ENCODE measurements around the gene VPS36.

DNA sequence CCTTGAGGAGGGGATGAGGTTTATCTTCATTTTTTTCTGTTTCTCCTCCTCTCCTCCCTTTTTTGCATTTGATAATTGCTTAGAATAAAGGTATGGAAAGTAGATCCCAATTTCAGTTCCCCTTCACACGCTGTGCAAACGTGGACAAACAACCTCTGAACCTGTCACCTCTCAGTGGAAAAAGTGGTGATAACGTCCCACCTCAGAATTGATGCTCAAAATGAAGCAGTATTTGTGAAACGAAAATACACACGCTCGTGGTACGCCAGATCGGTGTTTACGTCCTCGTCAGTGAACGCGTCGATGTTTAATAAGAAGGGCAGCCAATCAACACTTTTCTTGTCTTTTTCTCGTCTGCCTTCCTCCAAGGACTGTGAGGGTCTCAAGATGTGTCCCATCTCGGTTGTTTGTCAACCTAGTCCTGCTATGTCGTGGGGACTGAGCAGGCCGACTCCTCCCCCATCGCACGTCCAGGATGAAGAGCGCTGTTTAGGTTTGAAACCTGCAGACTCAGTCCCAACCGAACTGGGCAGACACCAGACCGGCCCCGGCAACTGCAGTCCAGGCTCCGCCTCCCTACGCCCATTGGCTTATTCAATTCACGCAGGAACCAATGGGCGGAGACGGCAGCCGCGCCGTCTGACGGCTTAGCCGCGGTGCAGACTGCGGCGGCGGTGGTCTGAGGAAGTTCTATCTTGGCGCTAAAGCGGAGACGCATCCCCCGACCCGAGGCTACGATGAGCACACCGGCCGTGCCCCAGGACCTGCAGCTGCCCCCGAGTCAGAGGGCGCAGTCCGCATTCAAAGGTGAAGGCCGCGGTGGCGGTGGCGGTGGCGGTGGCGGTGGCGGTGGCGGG, 4.6 kb upstream of the VPS36 start, which contains the start of gene CKAP2:
- TF ChIP-seq, protein P1, sequence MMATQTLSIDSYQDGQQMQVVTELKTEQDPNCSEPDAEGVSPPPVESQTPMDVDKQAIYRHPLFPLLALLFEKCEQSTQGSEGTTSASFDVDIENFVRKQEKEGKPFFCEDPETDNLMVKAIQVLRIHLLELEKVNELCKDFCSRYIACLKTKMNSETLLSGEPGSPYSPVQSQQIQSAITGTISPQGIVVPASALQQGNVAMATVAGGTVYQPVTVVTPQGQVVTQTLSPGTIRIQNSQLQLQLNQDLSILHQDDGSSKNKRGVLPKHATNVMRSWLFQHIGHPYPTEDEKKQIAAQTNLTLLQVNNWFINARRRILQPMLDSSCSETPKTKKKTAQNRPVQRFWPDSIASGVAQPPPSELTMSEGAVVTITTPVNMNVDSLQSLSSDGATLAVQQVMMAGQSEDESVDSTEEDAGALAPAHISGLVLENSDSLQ (IDR thresholded peaks at IDR 0.05), result peak; percentile 15; the same call in 1 of the 2 replicates
- TF ChIP-seq ZNF207 (IDR thresholded peaks at IDR 0.05; ENCODE audit: borderline replicate concordance), result no peak
- TF ChIP-seq TBL1XR1 (IDR thresholded peaks at IDR 0.05; ENCODE audit: low read depth, low read length), result no peak
- TF ChIP-seq, protein P2, sequence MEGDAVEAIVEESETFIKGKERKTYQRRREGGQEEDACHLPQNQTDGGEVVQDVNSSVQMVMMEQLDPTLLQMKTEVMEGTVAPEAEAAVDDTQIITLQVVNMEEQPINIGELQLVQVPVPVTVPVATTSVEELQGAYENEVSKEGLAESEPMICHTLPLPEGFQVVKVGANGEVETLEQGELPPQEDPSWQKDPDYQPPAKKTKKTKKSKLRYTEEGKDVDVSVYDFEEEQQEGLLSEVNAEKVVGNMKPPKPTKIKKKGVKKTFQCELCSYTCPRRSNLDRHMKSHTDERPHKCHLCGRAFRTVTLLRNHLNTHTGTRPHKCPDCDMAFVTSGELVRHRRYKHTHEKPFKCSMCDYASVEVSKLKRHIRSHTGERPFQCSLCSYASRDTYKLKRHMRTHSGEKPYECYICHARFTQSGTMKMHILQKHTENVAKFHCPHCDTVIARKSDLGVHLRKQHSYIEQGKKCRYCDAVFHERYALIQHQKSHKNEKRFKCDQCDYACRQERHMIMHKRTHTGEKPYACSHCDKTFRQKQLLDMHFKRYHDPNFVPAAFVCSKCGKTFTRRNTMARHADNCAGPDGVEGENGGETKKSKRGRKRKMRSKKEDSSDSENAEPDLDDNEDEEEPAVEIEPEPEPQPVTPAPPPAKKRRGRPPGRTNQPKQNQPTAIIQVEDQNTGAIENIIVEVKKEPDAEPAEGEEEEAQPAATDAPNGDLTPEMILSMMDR (IDR thresholded peaks at IDR 0.05 in 2 of 3, conservative IDR thresholded peaks at IDR 0.05 in 1 of 3; ENCODE audit: control insufficient read depth in 2 of 3, extremely low read depth in 1 of 3, insufficient read depth in 1 of 3, low read depth in 3 of 3, low read length in 3 of 3), result peak in 1 of 3 experiments; percentile 21; a peak in 1 of 6 replicates
- TF ChIP-seq EZH2 (IDR thresholded peaks at IDR 0.05; ENCODE audit: borderline replicate concordance, control insufficient read depth, low read depth, low read length), result no peak
- peak; percentile 96 for TF ChIP-seq POLR2A (IDR thresholded peaks at IDR 0.05; ENCODE audit: low read depth, low read length)
- TF ChIP-seq, protein P3, sequence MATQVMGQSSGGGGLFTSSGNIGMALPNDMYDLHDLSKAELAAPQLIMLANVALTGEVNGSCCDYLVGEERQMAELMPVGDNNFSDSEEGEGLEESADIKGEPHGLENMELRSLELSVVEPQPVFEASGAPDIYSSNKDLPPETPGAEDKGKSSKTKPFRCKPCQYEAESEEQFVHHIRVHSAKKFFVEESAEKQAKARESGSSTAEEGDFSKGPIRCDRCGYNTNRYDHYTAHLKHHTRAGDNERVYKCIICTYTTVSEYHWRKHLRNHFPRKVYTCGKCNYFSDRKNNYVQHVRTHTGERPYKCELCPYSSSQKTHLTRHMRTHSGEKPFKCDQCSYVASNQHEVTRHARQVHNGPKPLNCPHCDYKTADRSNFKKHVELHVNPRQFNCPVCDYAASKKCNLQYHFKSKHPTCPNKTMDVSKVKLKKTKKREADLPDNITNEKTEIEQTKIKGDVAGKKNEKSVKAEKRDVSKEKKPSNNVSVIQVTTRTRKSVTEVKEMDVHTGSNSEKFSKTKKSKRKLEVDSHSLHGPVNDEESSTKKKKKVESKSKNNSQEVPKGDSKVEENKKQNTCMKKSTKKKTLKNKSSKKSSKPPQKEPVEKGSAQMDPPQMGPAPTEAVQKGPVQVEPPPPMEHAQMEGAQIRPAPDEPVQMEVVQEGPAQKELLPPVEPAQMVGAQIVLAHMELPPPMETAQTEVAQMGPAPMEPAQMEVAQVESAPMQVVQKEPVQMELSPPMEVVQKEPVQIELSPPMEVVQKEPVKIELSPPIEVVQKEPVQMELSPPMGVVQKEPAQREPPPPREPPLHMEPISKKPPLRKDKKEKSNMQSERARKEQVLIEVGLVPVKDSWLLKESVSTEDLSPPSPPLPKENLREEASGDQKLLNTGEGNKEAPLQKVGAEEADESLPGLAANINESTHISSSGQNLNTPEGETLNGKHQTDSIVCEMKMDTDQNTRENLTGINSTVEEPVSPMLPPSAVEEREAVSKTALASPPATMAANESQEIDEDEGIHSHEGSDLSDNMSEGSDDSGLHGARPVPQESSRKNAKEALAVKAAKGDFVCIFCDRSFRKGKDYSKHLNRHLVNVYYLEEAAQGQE (IDR thresholded peaks at IDR 0.05; ENCODE audit: low read depth, low read length), result no peak
- no peak for TF ChIP-seq ZSCAN29 (IDR thresholded peaks at IDR 0.05)
- peak in 1 of 2 experiments; percentile 7; a peak in 1 of 3 replicates for TF ChIP-seq EGR1 (IDR thresholded peaks at IDR 0.05; ENCODE audit: borderline replicate concordance in 1 of 2, low read depth in 2 of 2, low read length in 2 of 2)
- TF ChIP-seq RELA (IDR thresholded peaks at IDR 0.05; ENCODE audit: borderline replicate concordance, partially characterized antibody), result no peak

All from GM12878 (cell line).